DND-41 (cell line): ENCODE measurements around the gene TMPRSS11D.

Experiments
- EZH2 ChIP-seq: IDR thresholded peaks from 3 replicates; pipeline ENCODE4 v1.6.1; 2012; ENCODE audit warnings: borderline replicate concordance, low read depth, mild to moderate bottlenecking, moderate library complexity, low read length, inconsistent platforms; ENCODE audit not compliant: severe bottlenecking
- TF ChIP-seq, protein P1 (sequence below): IDR thresholded peaks from 2 replicates; pipeline ENCODE4 v1.5.1; 2012; ENCODE audit warnings: borderline replicate concordance, low read length, moderate library complexity, mild to moderate bottlenecking; ENCODE audit not compliant: poor library complexity, severe bottlenecking; ENCODE audit errors: extremely low read depth

DNA sequence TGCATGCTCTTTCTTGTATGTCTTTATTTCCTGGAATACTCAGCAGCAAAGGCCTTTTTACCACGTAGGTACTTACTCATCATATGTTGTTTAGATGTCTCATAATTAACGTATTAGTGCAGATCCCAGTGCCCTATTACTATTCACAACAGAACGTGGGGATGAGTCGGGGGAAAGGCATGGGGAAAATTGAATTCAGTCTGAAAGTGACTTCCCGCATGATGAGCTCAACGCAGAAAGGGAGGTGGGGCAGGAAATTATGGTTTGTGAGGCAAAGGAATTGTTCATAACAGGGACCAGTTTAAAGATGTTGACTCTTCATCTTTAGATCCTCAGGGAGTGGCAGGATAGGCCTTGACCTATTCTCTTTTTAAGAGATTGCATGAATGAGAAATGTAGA is 2.0 kb upstream of the TMPRSS11D start:
- TF ChIP-seq, protein P1, sequence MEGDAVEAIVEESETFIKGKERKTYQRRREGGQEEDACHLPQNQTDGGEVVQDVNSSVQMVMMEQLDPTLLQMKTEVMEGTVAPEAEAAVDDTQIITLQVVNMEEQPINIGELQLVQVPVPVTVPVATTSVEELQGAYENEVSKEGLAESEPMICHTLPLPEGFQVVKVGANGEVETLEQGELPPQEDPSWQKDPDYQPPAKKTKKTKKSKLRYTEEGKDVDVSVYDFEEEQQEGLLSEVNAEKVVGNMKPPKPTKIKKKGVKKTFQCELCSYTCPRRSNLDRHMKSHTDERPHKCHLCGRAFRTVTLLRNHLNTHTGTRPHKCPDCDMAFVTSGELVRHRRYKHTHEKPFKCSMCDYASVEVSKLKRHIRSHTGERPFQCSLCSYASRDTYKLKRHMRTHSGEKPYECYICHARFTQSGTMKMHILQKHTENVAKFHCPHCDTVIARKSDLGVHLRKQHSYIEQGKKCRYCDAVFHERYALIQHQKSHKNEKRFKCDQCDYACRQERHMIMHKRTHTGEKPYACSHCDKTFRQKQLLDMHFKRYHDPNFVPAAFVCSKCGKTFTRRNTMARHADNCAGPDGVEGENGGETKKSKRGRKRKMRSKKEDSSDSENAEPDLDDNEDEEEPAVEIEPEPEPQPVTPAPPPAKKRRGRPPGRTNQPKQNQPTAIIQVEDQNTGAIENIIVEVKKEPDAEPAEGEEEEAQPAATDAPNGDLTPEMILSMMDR: no peak
- TF ChIP-seq EZH2: no peak
